ENCODE results near the gene SERPINB6.
"Not testable (repeated sequence)": the region's sequence is repeated elsewhere in the genome, so short reads cannot be mapped to it uniquely, and the experiment has no call there.

SERPINB6 gene

GRCh38 chr6:2971420-2972218 is at the start of gene SERPINB6:
SERPINB6 (minus strand) TSS chr6:2971567; CDS start chr6:2959332, 12,235 bp downstream.
- no peak for DNase-seq (ENCODE audit: low read depth)

- DNase-seq (ENCODE audit: low read depth), result no peak
Measured at GRCh38 chr6:3019749-3020320, 48.5 kb upstream of the SERPINB6 start.

GRCh38 chr6:3019065-3019464 is 47.7 kb upstream of the SERPINB6 start:
- DNase-seq (ENCODE audit: low read depth), result no peak

- no peak for DNase-seq (ENCODE audit: low read depth)
Measured at GRCh38 chr6:3017304-3017703, 45.9 kb upstream of the SERPINB6 start.

GRCh38 chr6:3016473-3017280 is 45.3 kb upstream of the SERPINB6 start:
- DNase-seq (ENCODE audit: low read depth), result no peak

- no peak for DNase-seq (ENCODE audit: low read depth)
Measured at GRCh38 chr6:3015144-3015543, 43.8 kb upstream of the SERPINB6 start.

GRCh38 chr6:3014675-3015066 is 43.3 kb upstream of the SERPINB6 start:
- no peak for DNase-seq (ENCODE audit: low read depth)

GRCh38 chr6:3013901-3014674 is 42.7 kb upstream of the SERPINB6 start:
- DNase-seq (ENCODE audit: low read depth), result no peak

- DNase-seq (ENCODE audit: low read depth), result no peak
Measured at GRCh38 chr6:3013486-3013885, 42.1 kb upstream of the SERPINB6 start.

- DNase-seq (ENCODE audit: low read depth), result no peak
Measured at GRCh38 chr6:3011592-3011991, 40.2 kb upstream of the SERPINB6 start.

GRCh38 chr6:3011158-3011557 is 39.8 kb upstream of the SERPINB6 start:
- DNase-seq (ENCODE audit: low read depth), result no peak

- DNase-seq (ENCODE audit: low read depth), result no peak
Measured at GRCh38 chr6:3009930-3010329, 38.6 kb upstream of the SERPINB6 start.

- not testable (repeated sequence) for DNase-seq (ENCODE audit: low read depth)
Measured at GRCh38 chr6:3008712-3009265, 37.4 kb upstream of the SERPINB6 start.

- DNase-seq (ENCODE audit: low read depth), result no peak
Measured at GRCh38 chr6:3007571-3007970, 36.2 kb upstream of the SERPINB6 start.

GRCh38 chr6:3006476-3006875 is 35.1 kb upstream of the SERPINB6 start:
- no peak for DNase-seq (ENCODE audit: low read depth)

GRCh38 chr6:3005874-3006273 is 34.5 kb upstream of the SERPINB6 start:
- DNase-seq (ENCODE audit: low read depth), result no peak

GRCh38 chr6:3005077-3005476 is 33.7 kb upstream of the SERPINB6 start:
- no peak for DNase-seq (ENCODE audit: low read depth)

- DNase-seq (ENCODE audit: low read depth), result not testable (repeated sequence)
Measured at GRCh38 chr6:3003226-3003625, 31.9 kb upstream of the SERPINB6 start.

- no peak for DNase-seq (ENCODE audit: low read depth)
Measured at GRCh38 chr6:3001773-3002293, 30.5 kb upstream of the SERPINB6 start.

GRCh38 chr6:3001146-3001772 is 29.9 kb upstream of the SERPINB6 start:
- no peak for DNase-seq (ENCODE audit: low read depth)
